ENCODE results near the gene STRADA.

STRADA gene

GRCh38 chr17:63700528-63701455, 40.8 kb downstream of the STRADA start:
- DNase-seq: no peak

DNA sequence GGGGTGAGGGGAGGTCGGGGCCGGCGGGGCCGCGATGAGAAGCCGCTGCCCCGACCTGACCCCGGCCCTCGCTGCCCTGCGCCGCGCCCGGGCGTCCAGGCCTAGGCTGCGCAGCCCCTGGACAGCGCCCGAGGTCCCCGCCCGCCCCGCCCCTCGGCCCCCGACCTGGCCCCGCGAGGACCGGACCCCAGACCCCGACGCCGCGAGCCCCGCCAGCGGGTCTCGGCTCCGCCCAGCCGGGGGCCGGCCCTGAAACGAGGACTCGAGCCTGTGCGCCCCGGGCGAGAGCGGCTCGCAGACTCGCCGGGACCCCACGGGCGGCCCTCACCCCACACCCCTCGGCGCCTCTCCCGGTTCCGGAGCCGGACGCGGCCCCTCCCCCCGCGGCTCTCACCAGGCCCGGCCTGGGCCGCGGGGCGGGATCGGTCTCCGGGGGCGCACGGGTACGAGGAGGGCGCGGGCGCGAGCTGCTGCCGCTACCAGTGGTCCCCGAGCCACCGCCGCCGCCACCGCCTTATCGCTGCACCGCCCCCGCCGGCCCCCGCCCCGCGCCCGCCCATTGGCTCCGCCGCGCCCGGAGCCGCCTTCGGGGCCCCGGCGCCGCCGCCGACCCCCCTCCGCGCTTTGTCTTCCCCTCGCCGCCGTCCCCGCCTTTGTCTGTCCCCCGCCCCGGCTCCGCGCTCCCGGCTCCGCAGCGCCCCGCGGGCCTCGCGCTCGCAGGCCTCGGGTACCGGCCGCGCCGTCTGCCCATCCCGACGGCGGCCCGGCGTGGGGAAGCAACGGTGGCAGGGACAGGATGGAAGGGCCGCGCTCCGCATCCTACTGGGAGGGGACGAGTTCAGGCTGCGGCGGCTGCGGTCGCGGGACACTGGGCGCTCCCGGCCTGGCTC, 41.7 kb downstream of the STRADA start, which contains the start of gene LIMD2:
TSS of gene LIMD2 (minus strand) at position 488 of the 890 bp plus-strand sequence. CDS start 827 bp downstream, outside the sequence.
- no peak for DNase-seq

DNA sequence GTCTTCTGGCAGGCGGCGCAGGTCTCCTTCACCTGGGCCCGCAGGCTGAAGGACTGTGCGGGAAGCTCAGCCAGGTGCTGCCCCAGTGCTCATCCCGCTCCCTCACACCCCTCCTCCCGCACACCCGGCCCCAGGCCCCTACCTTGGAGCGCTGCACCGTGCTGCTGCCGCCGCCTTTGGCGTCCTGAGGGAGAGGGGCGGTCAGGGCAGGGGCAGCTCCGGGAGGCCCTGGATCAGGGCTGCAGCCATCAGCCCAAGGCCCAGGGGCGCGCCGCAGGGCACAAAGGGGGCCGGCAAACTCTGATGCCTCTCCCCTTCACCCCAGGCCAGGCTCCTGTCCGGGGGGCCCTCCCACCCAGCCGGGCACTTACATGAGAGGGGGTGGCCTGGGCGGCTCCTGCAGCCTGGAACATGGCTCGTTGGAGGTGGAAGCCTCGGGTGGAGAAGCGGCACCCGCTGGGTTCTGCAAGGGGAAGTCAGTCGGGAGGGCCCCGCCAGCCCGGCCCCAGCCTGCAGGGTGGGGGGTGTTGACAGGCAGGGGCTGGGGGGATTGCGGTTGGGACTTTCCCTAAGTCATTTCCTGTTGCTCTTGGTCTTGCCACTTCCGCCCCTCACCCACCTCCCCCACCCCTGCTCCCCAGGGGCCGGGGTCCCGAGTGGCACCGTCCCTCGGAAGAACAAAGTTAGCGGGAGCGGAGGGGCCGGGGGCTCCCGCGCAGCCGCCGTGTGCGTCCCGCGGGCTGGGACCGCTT, 42.5 kb downstream of the STRADA start:
- no peak for DNase-seq

DNA sequence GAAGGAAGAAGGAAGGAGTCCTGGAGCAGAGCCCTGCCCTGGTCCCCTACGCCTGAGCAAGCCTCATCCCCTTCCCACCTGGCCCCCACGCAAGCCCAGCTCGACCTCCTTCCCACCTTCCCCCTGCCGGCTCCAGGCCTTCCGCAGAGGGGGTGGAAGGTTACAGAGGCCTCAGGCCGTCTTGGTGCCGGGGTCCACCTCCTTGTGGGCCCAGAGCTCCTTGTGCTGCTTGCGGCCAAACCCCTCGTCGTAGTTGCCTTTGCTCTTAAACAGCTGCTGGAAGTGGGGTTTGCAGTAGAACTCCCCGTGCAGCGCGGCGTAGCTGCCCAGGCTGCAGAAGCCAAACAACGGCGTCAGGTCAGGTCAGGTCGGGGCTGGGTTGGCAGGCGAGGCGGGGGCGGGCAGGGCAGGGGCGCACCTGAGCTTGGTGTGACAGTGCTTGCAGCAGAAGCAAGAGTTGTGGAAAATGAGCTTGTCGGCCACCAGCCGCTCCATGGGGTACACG, 43.2 kb downstream of the STRADA start:
- DNase-seq: no peak

DNA sequence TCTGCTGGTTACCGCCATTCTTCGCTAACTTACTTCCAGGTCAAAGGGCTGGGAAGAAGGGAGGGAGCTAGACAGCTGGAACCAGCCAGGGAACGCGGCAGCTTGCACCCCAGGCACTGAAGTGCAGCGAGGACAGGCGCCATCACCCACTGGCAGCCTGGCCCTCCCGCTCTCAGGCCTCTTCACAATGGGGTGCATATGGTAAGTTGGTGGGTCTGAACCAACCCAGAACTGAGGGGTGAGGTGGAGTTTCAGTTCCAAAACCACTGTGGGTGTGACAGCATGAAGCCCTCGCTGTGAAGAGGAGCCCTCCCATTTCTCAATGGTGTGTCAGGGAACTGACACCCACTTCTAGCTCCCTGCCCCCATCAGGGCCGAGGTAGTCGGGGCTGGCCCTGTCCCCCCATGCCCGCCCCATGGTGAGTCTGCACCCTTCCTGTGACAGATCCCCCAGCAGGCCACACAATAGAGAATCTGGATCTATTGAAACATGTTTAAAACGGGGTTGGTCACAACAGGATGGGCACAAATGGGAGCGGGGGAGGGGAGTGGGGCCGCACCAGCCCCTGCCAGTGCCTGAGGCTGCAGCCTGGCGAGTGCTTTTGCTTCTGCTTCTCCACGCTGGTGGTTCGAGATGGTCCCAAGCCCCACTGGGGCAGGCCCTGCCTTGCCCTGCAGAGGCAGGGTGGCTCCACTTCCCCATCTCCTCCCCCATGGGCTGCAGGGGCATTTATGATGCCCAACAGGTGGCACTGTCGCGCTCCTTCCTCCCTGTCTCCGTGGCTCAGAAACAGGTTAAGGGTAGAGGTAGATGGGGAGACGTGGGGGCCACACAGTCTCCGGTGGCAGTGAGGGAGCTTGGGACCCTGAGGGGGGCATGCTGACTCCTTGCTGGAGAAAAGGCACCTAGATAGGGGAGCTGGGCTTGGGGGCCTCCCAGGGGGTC, 44.0 kb downstream of the STRADA start:
- DNase-seq: no peak

- no peak for DNase-seq
Measured at GRCh38 chr17:63696381-63696961, 45.1 kb downstream of the STRADA start.

GRCh38 chr17:63695889-63696288, 45.7 kb downstream of the STRADA start:
- no peak for DNase-seq

DNA sequence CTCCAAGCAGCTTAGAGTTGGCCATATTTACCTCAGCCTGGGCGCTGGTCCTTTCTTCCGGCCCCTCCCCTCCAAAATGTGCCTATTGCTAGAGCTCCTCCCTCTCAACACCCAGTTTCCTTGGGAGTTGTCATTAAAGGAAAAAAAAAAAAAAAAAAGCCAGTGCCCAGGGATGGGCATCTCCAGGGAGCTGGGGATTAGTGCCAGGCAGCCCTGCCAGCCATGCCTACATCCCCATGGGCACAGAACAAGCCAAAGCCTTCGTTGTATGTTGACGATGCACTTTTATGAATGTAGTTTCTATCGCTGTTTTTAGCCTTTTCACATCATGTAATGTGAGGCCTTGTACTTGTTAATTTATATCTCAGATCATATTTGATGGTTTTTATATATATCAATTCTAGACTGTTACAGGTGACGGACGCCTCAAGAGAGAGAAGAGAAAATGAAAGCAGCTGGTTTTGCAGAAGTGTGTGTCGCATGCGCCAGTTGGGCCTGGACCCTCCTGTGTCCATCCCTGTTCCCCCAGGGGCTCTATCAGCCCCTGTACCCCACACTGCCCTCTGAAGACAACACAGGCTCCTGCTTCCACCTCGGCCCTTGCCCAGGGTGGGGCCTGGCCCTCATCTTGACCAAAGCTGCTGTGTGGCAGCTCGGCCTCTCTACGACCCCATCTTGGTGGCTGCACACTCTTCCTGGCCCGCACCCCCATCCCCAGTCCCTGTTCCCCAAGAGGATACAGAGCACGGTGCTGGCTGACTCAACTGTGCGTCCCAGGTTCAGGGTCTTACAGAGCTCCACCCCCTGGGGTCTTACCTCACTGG, 46.4 kb downstream of the STRADA start:
- DNase-seq: no peak

- no peak for DNase-seq
Measured at GRCh38 chr17:63694229-63694949, 47.2 kb downstream of the STRADA start.

DNA sequence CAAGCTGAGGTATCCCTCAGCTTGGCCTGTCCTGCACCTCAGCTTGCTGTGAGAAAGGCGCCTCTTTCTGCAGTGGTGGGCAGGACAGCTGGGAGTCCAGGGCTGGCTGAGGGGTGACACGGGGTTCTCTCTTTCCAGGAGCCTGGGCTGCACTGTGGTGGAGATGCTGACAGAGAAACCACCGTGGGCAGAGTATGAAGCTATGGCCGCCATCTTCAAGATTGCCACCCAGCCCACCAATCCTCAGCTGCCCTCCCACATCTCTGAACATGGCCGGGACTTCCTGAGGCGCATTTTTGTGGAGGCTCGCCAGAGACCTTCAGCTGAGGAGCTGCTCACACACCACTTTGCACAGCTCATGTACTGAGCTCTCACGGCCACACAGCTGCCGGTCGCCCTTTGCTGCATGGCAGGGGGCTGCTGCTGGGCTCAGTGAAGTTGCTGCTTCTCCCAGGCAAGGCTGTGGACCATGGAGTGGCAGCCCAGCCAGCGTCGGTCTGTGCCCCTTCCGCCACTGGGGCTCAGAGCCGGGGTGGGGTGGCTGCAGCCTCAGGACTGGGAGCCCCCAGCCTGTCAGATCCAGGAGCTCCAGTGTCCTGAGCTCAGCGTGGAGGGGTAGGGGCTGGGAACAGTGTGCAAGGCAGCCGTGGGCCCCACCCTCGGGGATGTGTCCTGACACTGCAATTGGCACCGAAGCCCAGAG, 48.0 kb downstream of the STRADA start:
- no peak for DNase-seq

GRCh38 chr17:63692195-63692816, 49.3 kb downstream of the STRADA start:
- DNase-seq: no peak

DNA sequence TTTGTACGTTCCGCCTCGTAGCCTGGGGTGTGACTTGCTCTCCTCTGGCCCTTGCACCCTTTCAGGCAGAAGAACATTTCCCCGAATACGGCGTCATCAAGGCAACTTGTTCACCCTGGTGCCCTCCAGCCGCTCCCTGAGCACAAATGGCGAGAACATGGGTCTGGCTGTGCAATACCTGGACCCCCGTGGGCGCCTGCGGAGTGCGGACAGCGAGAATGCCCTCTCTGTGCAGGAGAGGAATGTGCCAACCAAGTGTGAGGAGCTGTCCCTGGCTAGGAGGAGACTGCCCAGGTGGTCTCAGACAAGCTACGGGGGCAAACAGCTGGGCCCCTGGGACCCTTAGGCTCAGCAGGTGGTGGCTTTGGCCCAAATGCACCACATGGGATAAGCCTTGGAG, 52.1 kb downstream of the STRADA start:
- no peak for DNase-seq

DNA sequence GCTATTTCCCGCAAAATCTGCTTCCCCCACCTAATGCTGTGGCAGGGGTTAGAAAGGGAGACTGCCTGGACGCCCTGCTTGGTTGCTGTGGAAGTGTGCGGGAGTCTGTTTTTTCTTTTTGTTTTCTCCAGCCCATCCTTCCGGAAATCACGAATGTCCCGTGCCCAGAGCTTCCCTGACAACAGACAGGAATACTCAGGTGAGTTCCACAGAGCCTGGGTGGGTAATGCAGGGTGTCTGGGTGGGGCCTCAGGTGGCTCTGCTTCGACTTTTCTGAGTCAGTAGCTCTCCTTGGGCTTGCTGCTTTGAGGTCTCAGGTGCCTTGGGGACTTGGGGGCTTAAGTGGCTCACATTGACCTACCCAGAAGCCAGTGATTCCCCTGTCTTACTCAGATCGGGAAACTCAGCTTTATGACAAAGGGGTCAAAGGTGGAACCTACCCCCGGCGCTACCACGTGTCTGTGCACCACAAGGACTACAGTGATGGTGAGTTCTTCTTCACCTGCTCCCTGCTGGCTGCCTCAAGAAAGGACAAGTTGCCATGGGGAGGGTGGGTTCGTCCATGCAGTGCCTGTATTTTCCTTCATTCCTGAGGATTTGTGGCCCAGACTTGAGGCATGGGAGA, 53.1 kb downstream of the STRADA start:
- DNase-seq: no peak

GRCh38 chr17:63686138-63686685, 55.4 kb downstream of the STRADA start:
- DNase-seq: no peak

DNA sequence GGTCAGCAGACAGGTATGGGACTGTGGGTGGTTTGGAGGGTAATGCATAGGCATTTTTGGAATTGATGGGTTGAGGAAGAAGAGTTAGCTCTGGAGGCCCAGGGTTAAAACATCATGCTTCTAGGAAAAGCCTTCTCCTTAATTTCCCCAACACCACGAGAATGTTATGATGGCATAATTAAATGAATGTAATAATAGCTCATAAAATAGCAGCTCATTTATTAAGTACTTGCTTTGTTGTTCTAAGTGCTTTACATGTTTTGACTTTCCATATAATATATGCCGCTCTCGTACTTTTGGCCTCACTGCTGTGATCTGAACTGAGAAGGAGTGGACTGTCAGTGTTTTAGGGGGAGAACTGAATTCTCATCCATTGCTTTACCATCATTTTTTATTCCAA, 56.0 kb downstream of the STRADA start:
- DNase-seq: no peak

GRCh38 chr17:63685041-63685440, 56.6 kb downstream of the STRADA start:
- DNase-seq: no peak

GRCh38 chr17:63682981-63683380, 58.6 kb downstream of the STRADA start:
- no peak for DNase-seq
